ENCODE data around the gene VASH1.

The VASH1 gene

DNA sequence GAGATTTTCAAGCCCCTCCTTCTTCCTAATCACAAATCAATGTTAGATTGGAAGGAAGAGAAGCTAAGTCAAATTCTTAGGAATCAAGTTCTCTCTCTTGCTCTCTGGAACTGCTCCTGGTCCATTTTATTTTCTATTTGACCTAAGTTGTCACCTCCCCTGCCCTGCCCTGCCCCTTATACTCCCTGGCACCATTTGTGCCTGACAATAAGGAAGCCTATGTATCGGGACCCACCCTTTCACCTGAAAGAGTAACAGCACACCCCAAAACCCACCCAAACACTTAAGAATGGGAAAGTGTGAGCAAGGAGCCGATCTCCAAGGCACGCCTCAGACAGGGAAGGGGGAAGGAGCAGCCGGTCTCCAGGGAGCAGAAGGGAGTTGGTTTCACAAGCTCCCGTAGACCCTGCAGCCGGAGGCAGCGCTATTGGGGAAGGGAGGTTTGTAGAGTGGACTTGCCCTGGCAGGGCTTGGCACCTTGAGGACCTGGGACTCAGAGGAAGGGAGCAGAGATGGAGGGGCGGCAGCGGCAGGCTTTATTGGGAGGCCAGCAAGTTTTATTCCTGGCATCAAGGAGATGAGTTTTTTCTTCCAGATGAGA lies 66.5 kb downstream of the VASH1 start:
- no peak overlapping the region for H3K27ac ChIP-seq
- no peak for DNase-seq (ENCODE audit: low read depth, low spot score)

DNA sequence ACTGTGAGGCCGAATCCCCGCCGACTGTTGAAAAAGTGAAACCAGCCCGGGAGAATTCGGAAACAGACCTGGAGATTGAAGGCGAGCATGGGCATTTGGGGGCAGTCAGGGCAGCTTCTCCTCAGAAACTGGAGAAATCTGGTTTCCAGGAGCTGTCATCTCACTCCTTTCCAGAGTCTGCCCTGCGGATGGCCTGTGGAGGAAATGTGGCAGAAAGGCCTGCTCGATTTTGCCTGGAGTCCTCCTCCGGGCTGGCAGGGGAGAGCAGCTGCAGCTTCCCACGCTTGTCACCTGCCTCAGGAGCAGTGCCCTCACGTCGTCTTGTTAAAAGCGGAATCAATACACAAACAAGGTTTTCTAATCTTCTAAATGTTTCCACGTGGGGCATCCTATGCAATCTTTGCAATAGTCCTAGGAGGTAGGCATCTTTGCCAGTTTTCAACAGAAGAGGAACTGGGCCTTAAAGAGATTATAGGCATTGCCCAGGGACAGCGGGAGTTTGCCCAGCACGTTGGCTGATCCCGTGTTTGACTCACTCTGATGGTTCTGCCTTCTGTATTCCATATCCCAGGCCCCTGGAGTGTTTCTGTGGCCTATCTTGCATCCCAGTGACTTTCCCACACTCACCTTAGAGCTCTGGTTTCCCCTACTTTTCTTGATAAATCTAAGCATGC lies 67.2 kb downstream of the VASH1 start:
- DNase-seq (ENCODE audit: low read depth, low spot score) = no peak
- H3K27ac ChIP-seq = no peak overlapping the region

DNA sequence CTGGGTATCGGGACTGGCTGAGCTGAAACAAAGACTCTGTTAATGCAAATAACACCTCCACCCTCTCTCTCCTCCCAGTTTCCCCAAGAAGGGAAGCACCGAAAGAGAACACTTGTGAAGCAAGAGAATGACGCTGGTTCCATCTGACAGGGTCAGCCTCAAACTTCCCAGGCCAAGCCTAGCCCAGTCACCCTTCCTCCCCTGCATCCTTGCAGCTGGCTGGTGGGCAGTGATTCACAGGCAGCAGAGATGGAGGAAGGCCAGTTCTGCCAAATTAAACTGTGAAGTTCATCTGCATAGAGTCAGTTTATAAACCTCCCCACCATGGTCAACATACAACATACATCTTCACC lies 67.7 kb downstream of the VASH1 start:
- DNase-seq (ENCODE audit: low read depth, low spot score) = no peak
- H3K27ac ChIP-seq = no peak overlapping the region

DNA sequence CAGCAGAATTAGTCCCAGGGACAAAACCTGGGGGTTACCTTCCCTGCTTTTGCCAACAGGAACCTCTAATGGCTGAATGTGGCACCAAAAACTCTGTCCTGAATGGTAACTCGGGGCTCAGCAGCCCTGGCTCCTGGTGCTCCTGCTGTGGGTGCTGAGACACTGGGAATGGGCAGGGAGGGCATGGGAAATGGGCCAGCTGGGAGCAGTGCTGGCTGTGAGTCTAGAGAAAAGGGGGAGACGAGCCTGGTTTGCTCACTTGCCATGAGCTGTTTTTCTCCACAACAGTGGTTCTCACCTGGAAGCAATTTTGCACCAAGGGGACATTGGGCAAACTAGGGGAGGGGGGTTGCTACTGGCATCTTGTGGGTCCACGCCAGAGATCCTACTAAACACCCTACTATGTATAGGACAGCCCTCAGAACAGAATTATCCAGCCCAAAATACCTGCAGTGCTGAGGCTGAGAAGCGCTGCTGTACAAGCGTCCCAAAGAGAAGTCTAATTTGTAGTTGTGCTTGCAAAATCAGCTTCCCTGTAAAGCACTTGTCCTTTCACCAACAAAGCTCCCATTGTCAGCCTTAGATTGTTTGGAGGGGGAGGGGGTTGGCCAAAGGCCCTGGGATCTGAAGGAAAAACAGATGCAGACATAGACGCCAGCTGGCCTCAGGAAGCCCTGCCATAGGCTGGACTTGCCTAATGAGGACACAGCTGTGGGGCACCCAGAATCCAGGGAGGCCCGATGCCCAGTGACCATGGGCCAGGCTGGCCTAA lies 68.6 kb downstream of the VASH1 start:
- H3K27ac ChIP-seq = no peak overlapping the region
- DNase-seq (ENCODE audit: low read depth, low spot score) = no peak

DNA sequence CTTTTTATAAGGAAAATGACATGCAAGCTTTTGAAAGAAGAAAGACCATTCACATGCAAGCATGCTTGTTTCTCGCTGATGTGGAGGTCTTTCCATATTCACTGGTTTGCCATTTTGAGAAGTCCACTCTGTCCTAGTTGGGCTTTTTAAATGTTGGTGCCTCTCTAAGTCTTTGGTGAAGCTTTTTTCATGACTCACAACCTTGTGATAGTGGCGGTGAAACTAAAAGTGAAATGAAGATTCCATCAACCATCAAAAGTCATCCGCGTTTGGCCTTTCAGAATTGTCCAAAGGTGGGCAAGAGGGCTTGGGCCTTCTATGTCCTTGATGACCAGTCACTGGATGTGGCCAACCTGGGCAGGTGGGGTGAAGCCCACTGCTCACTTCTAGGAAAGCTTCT lies 69.3 kb downstream of the VASH1 start:
- H3K27ac ChIP-seq = no peak overlapping the region
- DNase-seq (ENCODE audit: low read depth, low spot score) = no peak

DNA sequence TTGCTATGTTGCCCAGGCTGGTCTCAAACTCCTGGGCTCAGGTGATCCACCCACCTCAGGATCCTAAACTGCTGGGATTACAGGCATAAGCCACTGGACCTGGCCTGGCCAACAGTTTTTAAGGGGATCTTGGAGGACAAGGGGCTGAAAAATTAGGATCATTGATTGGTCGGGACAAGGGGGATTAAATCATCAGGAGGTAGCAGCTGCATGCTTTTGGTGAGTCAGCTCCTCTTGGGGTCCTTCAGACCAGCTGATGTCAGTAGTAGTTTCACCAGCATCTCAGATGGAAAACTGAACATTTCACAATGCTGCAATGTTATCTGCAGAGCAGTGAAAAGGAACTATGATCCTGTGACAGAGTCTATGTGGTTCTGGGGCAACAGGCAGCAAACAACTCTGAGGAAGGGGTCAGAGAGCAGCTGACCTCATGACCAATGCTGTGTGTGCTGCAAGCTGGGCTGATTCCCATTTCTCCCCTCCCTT lies 71.3 kb downstream of the VASH1 start:
- no peak overlapping the region for H3K27ac ChIP-seq
- no peak for DNase-seq (ENCODE audit: low read depth, low spot score)
